Heart left ventricle (tissue), 13 donors: Measurements from ENCODE around the gene OBSL1.

Source experiments
- POLR2A ChIP-seq, 2 donors: fragments of 450-650 bp; IDR thresholded peaks; one replicate each; pipeline ENCODE4 v1.6.1; 2017; ENCODE audit warnings: antibody characterized with exemption in 2 of 2, mild to moderate bottlenecking in 2 of 2, moderate library complexity in 2 of 2
- TF ChIP-seq, protein P1 (sequence below), 12 donors: fragments of 200-600 bp; sonication (generic) in 4 of 12; IDR thresholded peaks; one replicate each; pipeline versions ENCODE4 v1.5.0 to v1.8.0; 2018 to 2022; ENCODE audit warnings: antibody characterized with exemption in 12 of 12, mild to moderate bottlenecking in 5 of 12
- donor health status: ischemic (EF 13 %, LVEDD 7.1; RV severe dilation, severe dysfunction).
- donor health status: DM: no; HTN: yes; CAD: no.
- donor health status: DM: no; HTN: no; CAD: no.
- donor health status: ischemic (EF 25% LVEDD 6.9; RV normal size, moderate dysfunction).
- donor health status: ischemic (EF 25% LVEDD 5.7; RV mildly dilated, moderate dysfunction).
- donor health status: ischemic (EF 35%, LVEDD 5.7; RV mildly dilated, moderate dysfunction).
- donor health status: nonischemic (EF 11% LVEDD 7.7; RV severe dilation, severe dysfunction).
- donor health status: DM: yes; HTN: yes; CAD: no.
- donor health status: PGD.
- donor health status: ischemic (EF 29% LVEDD 5.4; RV normal size, mild dysfunction).
- donor health status: nonischemic (EF 23%, LVEDD 6.1; RV moderate dilation, normal function).

GRCh38 chr2:219537657-219538488 lies 33.5 kb downstream of the OBSL1 start:
- TF ChIP-seq, protein P1, sequence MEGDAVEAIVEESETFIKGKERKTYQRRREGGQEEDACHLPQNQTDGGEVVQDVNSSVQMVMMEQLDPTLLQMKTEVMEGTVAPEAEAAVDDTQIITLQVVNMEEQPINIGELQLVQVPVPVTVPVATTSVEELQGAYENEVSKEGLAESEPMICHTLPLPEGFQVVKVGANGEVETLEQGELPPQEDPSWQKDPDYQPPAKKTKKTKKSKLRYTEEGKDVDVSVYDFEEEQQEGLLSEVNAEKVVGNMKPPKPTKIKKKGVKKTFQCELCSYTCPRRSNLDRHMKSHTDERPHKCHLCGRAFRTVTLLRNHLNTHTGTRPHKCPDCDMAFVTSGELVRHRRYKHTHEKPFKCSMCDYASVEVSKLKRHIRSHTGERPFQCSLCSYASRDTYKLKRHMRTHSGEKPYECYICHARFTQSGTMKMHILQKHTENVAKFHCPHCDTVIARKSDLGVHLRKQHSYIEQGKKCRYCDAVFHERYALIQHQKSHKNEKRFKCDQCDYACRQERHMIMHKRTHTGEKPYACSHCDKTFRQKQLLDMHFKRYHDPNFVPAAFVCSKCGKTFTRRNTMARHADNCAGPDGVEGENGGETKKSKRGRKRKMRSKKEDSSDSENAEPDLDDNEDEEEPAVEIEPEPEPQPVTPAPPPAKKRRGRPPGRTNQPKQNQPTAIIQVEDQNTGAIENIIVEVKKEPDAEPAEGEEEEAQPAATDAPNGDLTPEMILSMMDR (IDR thresholded peaks at IDR 0.05), result no peak
- no peak for TF ChIP-seq POLR2A (IDR thresholded peaks at IDR 0.05)
